ENCODE results near the gene DNPEP. TPM values are rescaled to one million over a fixed set of nuclear protein-coding genes. Genes with fewer than 3 reads are reported as not detected.
"Not testable (repeated sequence)": the region's sequence is repeated elsewhere in the genome, so short reads cannot be mapped to it uniquely, and the experiment has no call there.

Gene DNPEP
- total RNA-seq, 1 donor from 2014 or later, result 17.5 TPM

GRCh38 chr2:219400562-219400961 lies 12.8 kb upstream of the DNPEP start:
- DNase-seq, result no peak

- DNase-seq, result no peak
Observed at GRCh38 chr2:219399716-219400478, 12.2 kb upstream of the DNPEP start.

DNA sequence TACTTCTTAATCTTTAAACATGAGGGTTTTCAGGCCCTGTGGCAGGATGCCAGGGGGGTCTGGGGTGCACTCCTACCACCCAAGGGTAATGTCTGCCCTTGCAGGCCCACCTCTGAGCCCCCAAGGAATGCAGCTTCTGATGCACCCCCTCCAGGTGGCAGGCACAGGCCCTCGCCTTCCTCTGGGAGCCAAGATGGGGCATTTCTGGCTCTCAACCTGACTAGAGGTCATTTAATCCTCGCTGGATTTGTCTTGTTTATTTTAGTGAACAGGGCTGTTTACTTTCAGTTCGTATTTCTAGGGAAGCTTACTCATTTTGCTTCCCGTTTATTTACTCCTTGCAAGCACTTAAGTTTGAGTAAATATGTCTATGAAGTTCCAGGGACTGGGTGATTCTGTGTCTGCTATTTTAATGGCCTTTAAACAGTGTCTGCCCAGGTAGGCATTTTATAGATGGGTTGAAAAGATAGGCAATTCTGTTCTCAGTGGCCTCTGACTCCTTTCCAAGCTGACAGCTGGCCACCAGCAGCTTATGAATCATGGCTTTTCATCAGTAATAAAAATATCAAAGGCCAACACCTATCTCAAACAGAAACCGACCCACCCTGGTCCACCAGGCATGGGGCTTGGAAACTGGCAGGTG lies 11.1 kb upstream of the DNPEP start:
- no peak for DNase-seq

- no peak for DNase-seq
Observed at GRCh38 chr2:219396863-219397457, 9.2 kb upstream of the DNPEP start.

DNA sequence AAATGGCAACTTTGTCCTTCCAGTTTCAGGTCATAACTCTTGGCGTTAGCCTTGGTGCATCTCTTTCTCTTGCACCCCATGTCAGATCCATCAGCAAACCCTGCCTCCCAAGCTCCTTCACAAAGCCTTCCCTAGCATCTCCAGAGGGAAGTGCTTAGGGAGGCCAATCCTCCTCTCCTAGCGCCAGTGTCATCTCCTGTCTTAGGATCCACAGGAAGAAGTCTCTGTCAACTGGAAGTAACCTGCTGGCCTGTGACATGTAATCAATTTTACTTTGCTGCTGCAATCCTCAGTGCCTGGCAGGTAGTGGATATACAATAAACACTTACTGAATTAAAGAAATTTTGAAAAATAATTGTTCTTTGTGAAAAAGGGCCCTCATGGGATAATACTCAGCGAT lies 7.9 kb upstream of the DNPEP start:
- DNase-seq, result no peak

GRCh38 chr2:219395056-219395455 lies 7.3 kb upstream of the DNPEP start:
- not testable (repeated sequence) for DNase-seq

- no peak for DNase-seq
Observed at GRCh38 chr2:219392754-219393153, 5.0 kb upstream of the DNPEP start.

DNA sequence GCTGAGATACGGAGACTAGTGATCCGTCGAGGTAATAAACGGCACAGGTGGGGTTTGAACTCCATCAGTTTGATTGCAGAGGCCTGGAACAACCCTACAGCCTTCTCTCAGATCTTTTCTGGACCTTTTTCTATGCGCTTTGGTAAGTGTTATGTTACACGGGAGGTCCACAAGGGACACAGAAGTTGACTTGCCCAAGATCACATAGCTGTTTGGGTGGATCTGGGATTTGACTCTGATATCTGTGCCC lies 1.1 kb upstream of the DNPEP start:
- DNase-seq, result no peak

DNA sequence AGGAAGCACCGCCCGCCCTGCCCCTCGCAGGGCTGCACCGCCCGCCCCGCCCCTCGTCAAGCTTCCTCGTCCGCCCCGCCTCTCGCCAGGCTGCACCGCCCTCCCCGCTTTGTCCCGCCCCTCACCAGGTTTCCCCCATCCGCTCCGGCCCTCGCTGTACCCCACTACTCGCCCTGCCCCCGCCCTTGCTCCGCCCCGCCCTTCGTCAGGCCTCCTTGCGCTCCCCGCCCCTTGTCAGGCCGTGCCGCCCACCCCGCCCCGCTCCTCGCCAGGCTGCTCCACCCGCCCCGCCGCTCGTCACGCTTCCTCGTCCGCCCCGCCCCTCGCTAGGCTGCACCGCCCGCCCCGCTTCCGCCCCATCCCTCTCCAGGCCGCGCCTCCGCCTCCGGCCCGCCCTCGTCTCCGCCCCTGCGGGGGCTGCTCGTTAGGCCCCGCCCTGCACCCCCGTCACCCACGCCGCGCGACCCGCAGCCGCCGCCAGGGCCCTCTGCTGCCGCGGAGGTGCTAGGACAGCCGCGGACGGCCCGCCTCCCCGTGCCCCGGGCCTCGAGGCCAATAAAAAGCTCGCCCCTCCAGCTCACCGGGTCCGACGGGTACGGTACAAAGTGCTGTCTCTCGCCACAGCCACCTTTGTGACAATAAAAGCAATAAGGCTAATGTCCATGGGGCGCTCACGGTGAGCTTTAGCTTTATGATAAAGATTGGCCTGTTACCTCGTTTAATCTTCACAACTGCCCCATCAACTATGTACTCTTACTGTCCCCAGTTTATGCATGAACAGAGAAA lies 602 bp upstream of the DNPEP start:
- DNase-seq, result peak; percentile 99

DNA sequence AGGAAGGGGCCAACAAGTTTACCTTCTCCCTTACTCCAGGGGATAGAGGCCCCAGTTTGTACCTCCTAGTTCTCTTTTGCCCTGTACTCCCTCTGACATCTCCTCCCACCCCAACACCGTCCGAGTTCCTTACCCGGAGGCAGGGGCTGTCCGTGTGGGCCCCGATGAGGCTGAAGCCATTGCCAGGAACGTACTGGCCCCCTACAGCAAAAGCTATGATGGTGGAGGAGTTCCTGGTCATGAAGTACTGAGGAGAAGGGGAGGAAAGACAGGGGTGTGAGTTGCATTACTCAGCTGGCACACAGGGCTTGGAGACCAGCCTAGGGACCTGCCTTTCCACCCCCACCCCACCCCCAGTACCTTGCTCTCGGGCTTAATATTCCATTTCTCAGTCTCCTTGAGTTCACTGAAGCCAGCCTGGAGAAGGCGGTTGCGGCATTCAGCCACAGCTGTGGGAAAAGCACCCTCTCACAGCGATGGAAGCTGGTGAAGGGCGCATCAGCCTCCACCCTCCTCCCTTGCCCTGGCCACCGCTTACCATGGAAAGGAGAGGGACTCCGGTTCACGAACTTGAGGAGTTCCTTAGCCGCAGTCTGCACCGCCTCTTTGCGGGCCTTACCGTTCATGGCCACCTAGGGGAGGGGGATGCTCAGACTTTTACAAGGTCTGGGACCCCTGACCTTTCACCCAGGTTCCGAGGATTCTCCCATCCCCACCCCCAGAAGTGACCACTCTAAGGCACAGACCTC lies 1.0 kb downstream of the DNPEP start:
- no peak for DNase-seq

DNA sequence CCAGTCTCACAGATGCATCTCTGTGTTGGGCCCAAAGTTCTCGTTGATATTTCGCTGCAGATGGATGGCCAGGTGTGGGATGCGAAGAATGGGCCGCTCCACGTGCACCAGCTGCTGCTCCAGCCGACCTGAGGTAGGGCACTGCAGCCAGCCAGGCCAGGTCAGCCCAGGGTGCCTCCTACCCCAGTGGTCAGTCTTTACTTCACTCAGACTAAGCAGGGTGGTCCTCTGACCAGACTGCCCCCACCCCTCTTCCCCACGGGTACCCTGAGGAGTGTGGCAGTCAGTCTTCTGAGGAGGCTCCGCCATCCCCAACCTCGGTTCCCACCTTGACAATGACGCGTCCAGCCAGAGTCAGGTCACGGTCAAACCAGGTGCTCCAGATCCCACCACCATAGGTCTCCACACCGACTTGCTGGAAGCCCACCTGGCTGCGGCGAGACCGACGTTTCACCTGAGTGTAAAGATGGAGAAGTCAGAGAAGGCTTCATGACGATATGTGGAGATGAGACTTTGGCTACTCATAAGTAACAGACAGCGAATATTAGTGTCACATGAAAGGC lies 1.7 kb downstream of the DNPEP start:
- no peak for DNase-seq

GRCh38 chr2:219384859-219385258 lies 2.9 kb downstream of the DNPEP start:
- no peak for DNase-seq

- no peak for DNase-seq
Observed at GRCh38 chr2:219384083-219384713, 3.5 kb downstream of the DNPEP start.

DNA sequence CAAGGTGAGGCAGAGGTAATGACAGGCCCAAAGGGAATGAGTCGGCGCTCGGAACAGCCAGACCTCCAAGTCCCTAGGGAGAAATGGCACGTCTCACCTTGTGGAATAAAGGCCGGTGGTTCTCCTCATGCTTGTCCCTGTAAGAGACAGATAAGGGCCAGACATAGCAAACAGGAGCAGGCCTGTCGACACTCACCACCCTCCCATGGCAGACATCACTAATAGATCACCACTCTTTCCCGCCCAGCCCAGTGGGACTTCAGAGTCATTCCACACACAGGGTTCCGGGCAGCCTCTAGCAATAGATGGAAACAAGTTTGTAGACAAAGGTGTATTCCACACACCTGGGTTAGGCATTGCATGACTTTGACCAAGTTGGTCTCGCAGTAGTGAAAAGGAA lies 6.3 kb downstream of the DNPEP start:
- no peak for DNase-seq

DNA sequence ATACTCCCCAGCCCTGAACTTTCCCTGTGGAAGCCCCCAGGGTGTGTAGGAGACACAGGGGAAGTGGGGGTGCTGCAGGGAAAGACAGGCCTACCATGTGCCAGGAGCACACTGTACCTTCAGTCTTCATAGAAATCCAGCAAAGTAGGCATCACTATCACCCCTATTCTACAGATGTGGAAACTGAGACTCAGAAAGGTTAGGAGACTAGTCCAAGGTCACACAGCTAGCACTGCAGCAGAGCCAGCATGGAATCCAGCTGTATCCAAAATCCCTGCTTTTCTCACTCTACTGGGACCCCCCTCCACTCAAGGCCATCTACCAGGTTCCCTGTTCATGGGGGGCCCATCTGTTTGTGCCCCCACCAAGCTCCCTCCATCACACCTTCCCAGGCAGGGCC lies 6.8 kb downstream of the DNPEP start:
- DNase-seq, result no peak

- DNase-seq, result no peak
Observed at GRCh38 chr2:219378163-219378851, 9.4 kb downstream of the DNPEP start.

DNA sequence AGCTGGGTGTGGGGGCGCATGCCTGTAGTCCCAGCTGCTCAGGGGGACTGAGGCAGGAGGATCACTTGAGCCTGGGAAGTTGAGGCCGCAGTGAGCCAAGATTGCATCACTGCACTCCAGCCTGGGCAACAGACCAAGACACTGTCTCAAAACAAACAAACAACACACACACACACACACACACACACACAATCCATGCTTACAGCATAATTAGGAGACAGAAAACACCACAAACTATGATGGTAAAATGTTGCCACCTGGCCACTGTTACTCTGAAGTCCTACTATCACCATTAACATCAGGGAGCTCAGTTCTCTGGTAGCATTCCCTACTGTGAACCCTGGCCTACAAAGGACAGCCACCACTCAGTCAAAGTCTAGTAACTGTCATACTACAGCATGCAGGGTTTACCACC lies 18.3 kb downstream of the DNPEP start:
- DNase-seq, result no peak

GRCh38 chr2:219368690-219369191 lies 19.0 kb downstream of the DNPEP start:
- DNase-seq, result no peak

GRCh38 chr2:219362524-219363164 lies 25.1 kb downstream of the DNPEP start:
- DNase-seq, result peak; percentile 69

DNA sequence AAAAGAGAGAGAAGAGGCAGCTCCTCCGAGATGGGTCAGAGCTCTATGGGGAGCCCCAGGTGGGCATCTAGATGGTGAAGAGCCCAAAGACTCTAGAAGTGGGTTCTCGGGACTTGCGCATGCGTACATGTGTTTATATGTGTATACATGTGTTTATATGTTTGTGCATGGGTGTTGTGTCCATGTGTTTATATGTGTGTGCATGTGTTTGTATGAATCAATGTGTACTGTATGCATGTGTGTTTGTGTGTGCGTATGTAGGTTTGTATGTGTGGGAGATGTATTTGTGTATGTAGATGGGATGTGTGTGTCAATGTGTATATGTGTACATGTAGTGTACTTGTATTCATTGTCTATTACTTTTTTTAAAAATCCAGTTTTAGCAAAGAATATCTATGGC lies 25.6 kb downstream of the DNPEP start:
- no peak for DNase-seq
